GM18951 (cell line): ENCODE results near the gene ATF5.

ENCODE experiments used
- POLR2A ChIP-seq: IDR thresholded peaks from 4 replicates; pipeline ENCODE4 v1.6.1; 2011; ENCODE audit warnings: mild to moderate bottlenecking; ENCODE audit not compliant: insufficient read length, insufficient read depth; ENCODE audit errors: extremely low read depth
- in situ Hi-C: fragments of 300-500 bp; cut with MboI; formaldehyde crosslinking; loops from one replicate; pipeline ENCODE4 v1.12.0; 2022; ENCODE audit warnings: low sequenced_read_pairs, mixed read lengths, inconsistent platforms; ENCODE audit not compliant: unreplicated experiment

ATF5 gene

DNA sequence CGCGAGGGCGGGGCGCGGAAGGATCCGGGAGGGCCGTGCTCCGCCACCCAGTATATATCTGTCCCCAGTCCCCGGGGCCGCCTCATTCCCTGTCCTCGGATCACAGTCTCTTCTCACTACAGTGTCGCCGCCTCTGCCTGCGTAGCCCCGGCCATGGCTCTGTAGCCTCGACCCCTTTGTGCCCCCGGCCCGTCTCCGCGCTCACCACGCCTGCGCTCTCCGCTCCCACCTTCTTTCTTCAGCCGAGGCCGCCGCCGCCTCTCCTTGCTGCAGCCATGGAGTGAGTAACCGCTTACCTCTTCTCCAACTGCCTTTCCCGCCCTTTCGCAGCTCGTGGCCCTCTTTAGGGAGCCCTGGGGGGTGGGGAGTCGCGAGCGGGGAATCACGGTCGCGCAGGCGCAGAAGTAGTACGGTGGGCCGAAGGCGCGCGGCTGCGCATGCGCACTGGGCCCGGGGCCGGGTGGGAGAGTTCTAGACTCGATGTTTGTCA, at the start of gene ATF5, which contains the start of gene NUP62:
Gene ATF5 (plus strand): TSS at position 85 of the 490 bp plus-strand sequence. CDS start 1,646 bp downstream, outside the sequence.
Gene NUP62 (minus strand): TSS at position 384 of the 490 bp plus-strand sequence. CDS start 19,697 bp downstream, outside the sequence.
- in situ Hi-C loops: no loop called here

GRCh38 chr19:49879243-49879963, 49.6 kb upstream of the ATF5 start:
- in situ Hi-C loops: no loop called here
- no peak for TF ChIP-seq POLR2A

More for the DNA sequence above, at the start of gene ATF5, which contains the start of gene NUP62:
- TF ChIP-seq POLR2A: peak; percentile 62

DNA sequence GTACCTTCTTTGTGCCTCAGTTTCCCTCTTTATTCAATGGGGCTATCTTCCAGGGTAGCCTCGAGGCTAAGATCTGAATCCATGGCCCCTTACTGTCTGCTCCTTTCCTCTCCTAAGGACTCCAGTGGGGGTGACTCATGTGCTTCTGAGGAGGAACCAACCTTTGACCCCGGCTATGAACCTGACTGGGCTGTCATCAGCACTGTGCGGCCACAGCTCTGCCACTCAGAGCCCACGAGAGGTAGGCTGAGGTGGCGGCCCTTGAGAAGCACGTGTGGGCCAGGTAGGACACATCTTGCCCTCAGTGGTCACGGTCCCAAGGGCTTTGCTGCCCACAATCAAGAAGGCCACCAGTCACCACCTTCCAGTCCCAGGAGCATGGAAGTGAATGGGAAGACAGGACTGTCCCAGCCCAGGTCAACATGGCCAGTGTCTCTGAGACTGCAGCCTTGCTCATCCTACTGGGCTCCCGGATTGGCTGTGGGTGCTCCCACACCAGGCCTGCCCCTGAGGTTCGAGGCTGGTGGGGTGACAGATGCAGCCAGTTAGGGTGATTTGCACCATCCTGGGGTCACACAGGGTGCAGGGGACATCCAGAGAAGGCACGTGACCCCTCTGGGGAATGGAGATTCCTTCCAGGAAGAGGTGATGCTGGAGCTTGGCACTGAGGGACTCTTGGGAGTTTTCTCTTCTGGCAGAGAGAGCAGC, 48.7 kb upstream of the ATF5 start:
- in situ Hi-C loops: no loop called here
- TF ChIP-seq POLR2A: no peak

DNA sequence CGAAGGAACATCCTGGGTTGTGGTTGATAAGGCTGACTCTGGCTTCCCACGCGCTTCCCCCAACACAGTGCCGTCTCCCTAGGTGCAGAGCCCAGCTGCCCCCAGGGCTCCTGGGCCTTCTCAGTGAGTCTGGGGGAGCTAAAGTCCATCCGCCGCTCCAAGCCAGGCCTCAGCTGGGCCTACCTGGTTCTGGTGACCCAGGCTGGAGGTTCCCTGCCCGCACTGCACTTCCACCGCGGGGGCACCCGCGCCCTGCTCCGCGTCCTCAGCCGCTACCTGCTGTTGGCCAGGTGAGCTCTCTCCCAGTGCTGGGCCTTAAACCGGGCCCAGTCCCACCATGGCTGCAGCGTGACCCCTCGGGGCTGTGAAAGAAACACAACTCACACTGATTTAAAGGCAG, 47.8 kb upstream of the ATF5 start:
- in situ Hi-C loops: no loop called here
- TF ChIP-seq POLR2A: no peak

DNA sequence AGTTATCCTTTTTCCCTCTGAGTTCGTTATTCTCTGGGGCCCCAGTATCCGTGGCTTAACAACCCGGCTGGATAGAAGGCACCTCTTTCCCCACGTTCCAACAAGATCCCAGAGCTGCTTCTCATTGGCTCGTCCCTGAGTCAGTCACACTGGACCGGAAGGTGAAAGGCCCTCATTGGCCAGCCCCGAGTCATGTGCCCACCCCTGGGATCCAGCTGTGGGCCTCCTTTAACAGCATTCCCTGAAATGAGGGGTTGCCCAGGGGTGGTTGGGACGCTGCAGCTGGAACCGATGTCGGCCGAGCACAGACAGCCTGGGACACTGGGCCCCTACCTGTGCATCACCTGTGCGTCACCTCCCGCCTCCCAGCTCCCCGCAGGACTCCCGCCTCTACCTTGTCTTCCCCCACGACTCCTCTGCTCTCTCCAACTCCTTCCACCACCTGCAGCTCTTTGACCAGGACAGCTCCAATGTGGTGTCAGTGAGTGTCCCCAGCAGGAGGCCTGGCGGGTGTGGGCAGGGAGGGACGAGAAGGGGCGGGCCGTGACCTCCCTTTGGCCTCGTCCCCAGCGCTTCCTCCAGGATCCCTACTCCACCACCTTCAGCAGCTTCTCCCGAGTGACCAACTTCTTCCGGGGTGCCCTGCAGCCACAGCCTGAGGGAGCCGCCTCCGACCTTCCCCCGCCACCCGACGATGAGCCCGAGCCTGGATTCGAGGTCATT, 47.2 kb upstream of the ATF5 start:
- in situ Hi-C loops: no loop called here
- TF ChIP-seq POLR2A: no peak

DNA sequence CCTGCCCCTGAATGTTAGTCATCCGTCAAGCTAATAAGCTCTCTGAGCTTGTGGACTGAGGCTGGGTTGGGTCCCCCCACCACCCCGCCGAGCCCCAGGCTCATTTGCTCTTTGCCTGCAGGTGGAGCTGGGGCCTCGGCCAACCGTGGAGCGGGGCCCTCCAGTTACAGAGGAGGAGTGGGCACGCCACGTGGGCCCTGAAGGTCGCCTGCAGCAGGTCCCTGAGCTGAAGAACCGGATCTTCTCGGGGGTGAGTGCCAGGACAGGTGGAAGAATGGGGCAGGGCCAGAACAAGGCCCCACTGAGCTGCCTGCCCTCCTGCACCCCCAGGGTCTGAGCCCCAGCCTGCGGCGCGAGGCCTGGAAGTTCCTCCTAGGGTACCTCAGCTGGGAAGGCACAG, 46.4 kb upstream of the ATF5 start:
- no peak for TF ChIP-seq POLR2A
- in situ Hi-C loops: no loop called here

DNA sequence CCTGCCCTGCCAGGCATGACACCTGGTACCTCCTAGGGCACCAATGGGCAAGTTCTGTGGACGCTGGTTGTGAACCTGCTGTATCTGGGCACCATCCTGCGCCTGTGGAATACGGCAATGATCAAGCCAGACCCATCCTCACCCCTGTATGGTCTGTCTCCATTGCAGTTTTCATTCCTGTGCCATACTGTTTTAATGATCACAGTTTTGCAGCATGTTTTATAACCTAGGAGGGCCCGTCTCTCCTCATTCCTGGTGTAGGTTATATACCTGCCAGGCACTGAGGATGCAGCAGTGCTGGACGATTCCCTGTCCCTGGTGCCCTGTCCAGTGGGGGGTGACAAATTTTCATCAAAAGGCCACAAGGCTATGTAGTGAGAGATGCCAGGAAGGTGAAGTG, 45.9 kb upstream of the ATF5 start:
- no peak for TF ChIP-seq POLR2A
- in situ Hi-C loops: no loop called here

DNA sequence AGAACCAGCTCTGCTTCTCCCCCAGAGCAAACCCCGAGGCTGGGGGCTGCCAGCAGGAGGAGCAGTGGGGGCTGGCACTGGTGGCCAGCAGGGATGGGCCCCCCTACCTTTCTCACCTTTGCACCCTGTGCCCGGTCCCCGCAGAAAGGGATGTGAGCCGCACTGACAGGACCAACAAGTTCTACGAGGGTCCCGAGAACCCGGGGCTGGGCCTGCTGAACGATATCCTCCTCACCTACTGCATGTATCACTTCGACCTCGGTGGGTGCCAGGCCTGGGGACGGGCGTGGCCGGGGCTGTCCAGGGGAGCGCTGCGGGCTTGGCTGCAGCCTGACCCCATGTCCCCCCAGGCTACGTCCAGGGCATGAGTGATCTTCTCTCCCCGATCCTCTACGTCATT, 44.9 kb upstream of the ATF5 start:
- in situ Hi-C loops: no loop called here

GRCh38 chr19:49884760-49885159, 44.2 kb upstream of the ATF5 start:
- TF ChIP-seq POLR2A: no peak
- in situ Hi-C loops: no loop called here

More for the DNA sequence above, 44.9 kb upstream of the ATF5 start:
- TF ChIP-seq POLR2A: no peak

GRCh38 chr19:49887037-49887664, 41.9 kb upstream of the ATF5 start:
- in situ Hi-C loops: no loop called here
- no peak for TF ChIP-seq POLR2A

GRCh38 chr19:49887665-49888509, 41.1 kb upstream of the ATF5 start:
- in situ Hi-C loops: no loop called here

DNA sequence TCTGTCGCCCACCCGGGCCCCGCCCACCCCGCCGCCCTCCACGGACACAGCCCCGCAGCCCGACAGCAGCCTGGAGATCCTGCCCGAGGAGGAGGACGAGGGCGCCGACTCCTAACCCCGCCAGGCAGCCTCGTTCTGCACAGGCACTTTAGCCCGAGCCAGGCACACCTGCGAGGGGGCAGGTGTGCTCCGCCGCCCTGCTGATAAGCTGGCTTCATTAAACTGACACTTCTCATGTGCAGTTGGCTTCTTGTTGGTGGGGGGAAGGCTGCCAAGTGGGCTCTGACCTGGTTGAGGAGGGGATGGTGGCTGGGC, 40.5 kb upstream of the ATF5 start:
- peak; percentile 16 for TF ChIP-seq POLR2A
- in situ Hi-C loops: no loop called here

More at GRCh38 chr19:49887665-49888509, 41.1 kb upstream of the ATF5 start:
- TF ChIP-seq POLR2A: no peak
